22Rv1 (cell line): ENCODE measurements around the gene PER2.

Experiments
- CTCF ChIP-seq: fragments of 450-650 bp; IDR thresholded peaks from 2 replicates; pipeline ENCODE4 v1.5.1; 2017; ENCODE audit warnings: mild to moderate bottlenecking
- ZFX ChIP-seq: fragments of 450-650 bp; IDR thresholded peaks from 2 replicates; pipeline ENCODE4 v1.6.1; 2017; ENCODE audit warnings: antibody characterized with exemption, borderline replicate concordance

GRCh38 chr2:238254095-238254723, 34.2 kb downstream of the PER2 start:
- TF ChIP-seq CTCF (no peak), ZFX (no peak)
